ENCODE results near the gene ALDH1L1. TPM values are rescaled to one million over a fixed set of nuclear protein-coding genes. Genes with fewer than 3 reads are reported as not detected.
A peak's percentile ranks its signal among the peaks of the same experiment; 100 is the strongest.

Gene ALDH1L1
- total and polyA plus RNA-seq, 2 of the 4 experiments (the other 2 are of a cell fraction) = not detected

DNA sequence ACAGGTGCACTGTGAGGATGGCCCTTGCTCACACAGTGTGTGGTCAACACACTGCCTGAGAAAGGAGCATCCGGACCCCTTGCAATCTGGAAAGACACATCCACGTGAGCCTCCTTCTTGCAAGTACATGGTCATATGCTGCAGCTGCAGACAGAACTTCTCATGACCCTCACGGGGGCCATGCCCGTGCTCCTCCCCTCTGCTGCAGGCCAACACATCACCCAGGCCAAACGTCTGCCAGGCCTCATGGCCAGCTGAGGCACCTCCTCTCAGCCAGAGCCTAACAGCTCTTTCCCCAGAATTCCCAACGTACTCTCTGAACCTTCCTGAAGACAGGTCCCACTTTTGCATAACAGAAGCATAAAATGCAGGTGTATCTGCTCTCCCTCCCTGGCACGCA, 121.7 kb downstream of the ALDH1L1 start:
- H3K27me3 ChIP-seq (ENCODE audit: control insufficient read depth, insufficient read depth, low read length) = no peaks in the 10 kb centered on the region
- POLR2A ChIA-PET (ENCODE audit: unreplicated experiment) = no interaction called here
- in situ Hi-C loops (cut with MboI; ENCODE audit: low sequenced_read_pairs) = no loop called here
- H4K20me1 ChIP-seq (ENCODE audit: insufficient read depth, low read length) = no peaks in the 10 kb centered on the region
- CTCF ChIA-PET = no interaction called here
- DNase-seq (no peak), ATAC-seq (ENCODE audit: low read depth) (no peak)
- no peak overlapping the region for H3K23ac ChIP-seq (ENCODE audit: low read depth, low read length)
- no peak overlapping the region for H2BK120ac ChIP-seq (ENCODE audit: low read depth, low read length)
- H3K4me3 ChIP-seq (ENCODE audit: insufficient read depth, low read depth, low read length) = no peak overlapping the region
- H3K4me1 ChIP-seq (ENCODE audit: control insufficient read depth, insufficient read depth, low read length) = no peaks in the 10 kb centered on the region; the same call in 1 of the 2 replicates
- intact Hi-C loops (cut with micrococcal nuclease) = no loop called here
- no peak overlapping the region for H2BK5ac ChIP-seq (ENCODE audit: low read depth, low read length, poor library complexity, severe bottlenecking)
- H2AFZ ChIP-seq (replicated peaks; ENCODE audit: low read length, poor library complexity) = no peak overlapping the region
- TF ChIP-seq, protein P1, sequence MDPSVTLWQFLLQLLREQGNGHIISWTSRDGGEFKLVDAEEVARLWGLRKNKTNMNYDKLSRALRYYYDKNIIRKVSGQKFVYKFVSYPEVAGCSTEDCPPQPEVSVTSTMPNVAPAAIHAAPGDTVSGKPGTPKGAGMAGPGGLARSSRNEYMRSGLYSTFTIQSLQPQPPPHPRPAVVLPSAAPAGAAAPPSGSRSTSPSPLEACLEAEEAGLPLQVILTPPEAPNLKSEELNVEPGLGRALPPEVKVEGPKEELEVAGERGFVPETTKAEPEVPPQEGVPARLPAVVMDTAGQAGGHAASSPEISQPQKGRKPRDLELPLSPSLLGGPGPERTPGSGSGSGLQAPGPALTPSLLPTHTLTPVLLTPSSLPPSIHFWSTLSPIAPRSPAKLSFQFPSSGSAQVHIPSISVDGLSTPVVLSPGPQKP (IDR thresholded peaks at IDR 0.05; ENCODE audit: borderline replicate concordance, low read depth, low read length) = no peak
- BruUV-seq (replicated peaks) = no TSS peak
- dilution Hi-C loops (cut with HindIII; ENCODE audit: low sequenced_read_pairs, unreplicated experiment) = no loop called here
- H4K8ac ChIP-seq (ENCODE audit: low read depth in 2 of 2, low read length in 2 of 2) = no peak overlapping the region
- H3K56ac ChIP-seq (ENCODE audit: extremely low read depth, insufficient read depth, low read length) = no peak overlapping the region
- no peak overlapping the region for H4K5ac ChIP-seq (ENCODE audit: low read depth, low read length)
- H3K14ac ChIP-seq (replicated peaks; ENCODE audit: low read depth, low read length) = 0 out of 2 replicates have a peak overlapping the region, but pooled peaks have one; percentile 14
- no peak overlapping the region for H2BK15ac ChIP-seq (ENCODE audit: low read depth, low read length)
- peaks cover 9% of the 10 kb centered on the region; the same call in 1 of the 2 replicates for H3K9me1 ChIP-seq (ENCODE audit: insufficient read depth, low read length)
- no peak overlapping the region for H3K9ac ChIP-seq (ENCODE audit: low read depth, low read length)
- H3K36me3 ChIP-seq (ENCODE audit: control insufficient read depth, insufficient read depth, low read length) = no peaks in the 10 kb centered on the region
- no peak overlapping the region for H3K27ac ChIP-seq (ENCODE audit: insufficient read depth, low read length)
- H3K4me2 ChIP-seq (ENCODE audit: low read depth, low read length) = no peak overlapping the region
- no peak overlapping the region for H4K91ac ChIP-seq (ENCODE audit: insufficient read depth, low read depth, low read length)
- H3K79me1 ChIP-seq (ENCODE audit: low read depth in 1 of 2, low read length in 2 of 2) = 0 out of 4 replicates have a peak, but pooled peaks cover 0 to 3% of the 10 kb centered on the region in 2 experiments
- H3K18ac ChIP-seq (ENCODE audit: low read depth, low read length) = no peak overlapping the region
- 65% methylated on average over 3 of the region's 7 CpGs; no CpG with 5 or more reads in 1 of the 2 experiments for WGBS, 2 experiments (ENCODE audit: extremely low coverage in 2 of 2, insufficient read length in 1 of 2)
- no peak overlapping the region for H2BK20ac ChIP-seq (ENCODE audit: low read depth, low read length)
- H2AK5ac ChIP-seq (ENCODE audit: low read depth, low read length) = no peak overlapping the region
- no peak overlapping the region for H3K4ac ChIP-seq (ENCODE audit: low read depth, low read length)
- no peaks in the 10 kb centered on the region for H3K9me3 ChIP-seq (ENCODE audit: control insufficient read depth, insufficient read depth, low read length)
- no peak overlapping the region for H2AK9ac ChIP-seq (replicated peaks; ENCODE audit: low read depth, low read length, poor library complexity)
